GM12801 (cell line): ENCODE results near the gene FRRS1.

Experiments
- TF ChIP-seq, protein P1 (sequence below): IDR thresholded peaks from one replicate; pipeline ENCODE4 v1.5.1; 2011; ENCODE audit warnings: control low read depth; ENCODE audit not compliant: insufficient read length; ENCODE audit errors: extremely low read depth

FRRS1 gene

DNA sequence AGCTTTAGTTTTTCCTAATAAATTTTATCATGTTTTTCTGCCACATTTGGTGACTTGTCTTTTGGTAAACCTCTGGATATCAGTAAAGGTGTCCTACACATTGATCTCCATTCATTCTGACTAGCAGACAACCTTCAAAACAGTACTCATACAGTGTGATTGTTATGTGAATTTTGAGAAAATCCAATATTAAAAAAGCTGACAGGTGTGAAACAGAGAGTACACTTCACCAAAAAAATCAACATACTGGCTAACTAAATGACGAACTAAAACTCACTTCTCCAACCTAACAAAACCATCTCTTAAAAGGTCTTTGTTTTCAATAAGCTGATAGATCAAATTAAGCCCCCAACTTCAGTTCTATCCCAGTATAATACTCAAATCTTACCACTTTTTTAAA, 1.5 kb downstream of the FRRS1 start:
- TF ChIP-seq, protein P1, sequence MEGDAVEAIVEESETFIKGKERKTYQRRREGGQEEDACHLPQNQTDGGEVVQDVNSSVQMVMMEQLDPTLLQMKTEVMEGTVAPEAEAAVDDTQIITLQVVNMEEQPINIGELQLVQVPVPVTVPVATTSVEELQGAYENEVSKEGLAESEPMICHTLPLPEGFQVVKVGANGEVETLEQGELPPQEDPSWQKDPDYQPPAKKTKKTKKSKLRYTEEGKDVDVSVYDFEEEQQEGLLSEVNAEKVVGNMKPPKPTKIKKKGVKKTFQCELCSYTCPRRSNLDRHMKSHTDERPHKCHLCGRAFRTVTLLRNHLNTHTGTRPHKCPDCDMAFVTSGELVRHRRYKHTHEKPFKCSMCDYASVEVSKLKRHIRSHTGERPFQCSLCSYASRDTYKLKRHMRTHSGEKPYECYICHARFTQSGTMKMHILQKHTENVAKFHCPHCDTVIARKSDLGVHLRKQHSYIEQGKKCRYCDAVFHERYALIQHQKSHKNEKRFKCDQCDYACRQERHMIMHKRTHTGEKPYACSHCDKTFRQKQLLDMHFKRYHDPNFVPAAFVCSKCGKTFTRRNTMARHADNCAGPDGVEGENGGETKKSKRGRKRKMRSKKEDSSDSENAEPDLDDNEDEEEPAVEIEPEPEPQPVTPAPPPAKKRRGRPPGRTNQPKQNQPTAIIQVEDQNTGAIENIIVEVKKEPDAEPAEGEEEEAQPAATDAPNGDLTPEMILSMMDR: no peak

DNA sequence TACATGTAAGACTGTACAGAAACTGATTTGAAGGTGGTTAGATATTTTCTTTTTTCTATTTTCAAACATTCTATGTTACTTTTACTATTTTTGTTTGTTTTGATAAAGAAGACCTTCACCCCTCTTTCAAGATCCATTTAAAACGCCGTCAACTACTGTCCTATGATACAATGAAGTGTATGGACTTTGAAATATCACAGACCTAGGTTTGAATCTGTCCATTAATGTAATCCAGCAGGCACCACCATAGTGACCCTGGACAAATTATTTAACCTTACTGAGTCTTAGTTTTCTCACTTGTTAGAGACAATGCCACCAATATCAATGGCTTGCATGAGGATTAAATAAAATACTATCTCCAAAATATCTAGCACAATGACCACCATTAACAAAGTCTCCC, 2.0 kb downstream of the FRRS1 start:
- TF ChIP-seq, protein P1: no peak

DNA sequence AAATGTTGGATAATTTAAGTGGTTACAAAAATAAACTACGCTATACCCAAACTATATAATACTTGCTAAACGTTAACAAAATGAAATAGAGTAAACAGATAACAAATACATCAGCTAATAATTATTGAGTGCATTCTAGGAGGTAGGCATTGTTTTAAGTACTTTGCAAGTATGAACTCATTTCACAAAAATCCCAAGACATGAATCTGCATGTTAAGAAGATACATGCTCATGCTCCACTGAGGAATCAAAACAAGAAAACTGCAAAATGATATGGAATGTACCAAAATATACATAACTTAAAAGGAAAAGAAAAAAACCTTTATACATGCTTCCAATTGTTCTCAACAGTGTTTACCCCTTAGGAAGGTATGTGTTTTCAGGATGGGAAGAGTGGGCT, 2.5 kb downstream of the FRRS1 start:
- TF ChIP-seq, protein P1: no peak

- TF ChIP-seq, protein P1: no peak
Observed at GRCh38 chr1:99761774-99762173, 4.7 kb downstream of the FRRS1 start.

DNA sequence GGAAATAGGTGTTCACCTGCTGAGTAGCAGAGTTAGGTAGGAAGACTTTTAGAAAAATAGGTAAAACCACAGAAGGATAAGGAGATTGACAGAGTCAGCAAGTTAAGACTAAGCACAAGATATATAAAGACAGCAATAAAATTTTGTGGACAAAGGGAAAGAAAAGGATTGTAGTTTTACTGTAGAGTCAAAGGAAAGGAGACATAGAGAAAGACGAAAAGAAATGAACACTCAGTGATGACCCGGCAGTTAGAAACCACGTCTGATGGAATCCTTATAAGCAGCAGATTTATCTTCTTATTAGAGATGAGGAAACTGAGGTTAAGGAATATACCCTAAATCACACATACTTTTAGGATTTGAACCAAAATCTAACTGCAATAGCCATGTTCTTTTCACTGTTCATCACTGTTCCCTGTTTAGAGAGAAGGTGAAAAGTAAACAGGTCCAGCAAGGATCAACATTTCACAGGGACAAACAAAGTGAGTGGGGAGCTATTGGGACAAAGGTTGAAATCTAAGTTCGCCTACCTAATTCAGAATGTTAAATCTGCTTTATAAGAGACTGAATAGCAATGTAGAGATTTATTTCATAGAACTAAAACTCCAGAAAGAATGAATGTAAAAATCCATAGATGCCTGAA, 6.8 kb downstream of the FRRS1 start:
- TF ChIP-seq, protein P1: no peak

DNA sequence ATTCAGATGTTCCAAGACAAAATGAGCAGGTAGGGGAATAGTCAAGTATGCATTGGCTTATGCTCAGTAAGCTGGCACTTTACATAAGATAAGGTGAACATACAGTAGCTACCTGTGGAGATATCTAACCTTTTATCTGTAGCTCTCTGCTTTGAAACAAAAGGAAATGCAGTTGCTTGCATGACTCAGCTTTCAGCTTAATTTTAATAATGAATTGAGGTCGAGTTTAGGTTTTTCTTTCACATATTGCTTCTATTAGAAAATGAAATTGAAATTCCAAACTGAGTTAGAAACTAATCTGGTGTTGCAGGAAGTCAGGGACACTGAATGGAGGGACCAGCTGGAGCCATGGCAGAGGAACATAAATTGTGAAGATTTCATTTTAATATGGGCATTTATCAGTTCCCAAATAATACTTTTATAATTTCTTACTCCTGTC, 8.3 kb downstream of the FRRS1 start:
- TF ChIP-seq, protein P1: no peak

DNA sequence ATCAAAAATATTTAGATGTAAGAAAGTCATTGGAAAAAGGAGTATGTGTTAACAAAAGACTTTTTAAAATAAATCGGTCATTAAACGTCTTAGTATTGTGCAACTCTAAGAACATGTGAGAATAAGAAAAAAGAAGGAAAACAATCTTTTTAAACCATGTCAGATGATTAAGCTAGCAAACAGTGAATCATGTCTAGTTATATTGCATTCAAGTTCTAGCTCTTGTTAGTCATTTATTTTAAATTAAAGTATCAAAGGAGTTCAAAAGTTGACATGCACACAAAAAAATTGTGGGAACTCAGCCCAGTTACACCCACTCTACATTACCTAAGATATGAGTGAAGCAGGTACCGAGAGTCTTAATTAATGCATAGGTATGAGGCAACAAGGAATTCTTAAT, 9.8 kb downstream of the FRRS1 start:
- TF ChIP-seq, protein P1: no peak
